ENCODE data around the gene HNRNPUL1. TPM values are rescaled to one million over a fixed set of nuclear protein-coding genes. Genes with fewer than 3 reads are reported as not detected.

Gene HNRNPUL1
- total RNA-seq: 191 TPM
- long read RNA-seq, transcript HNRNPUL1-204 (15 exons, 3,555 nt): major isoform, 34 of 136 reads
- long read RNA-seq, transcript HNRNPUL1-207 (15 exons, 2,794 nt): minor isoform, 6 of 136 reads
- long read RNA-seq, partial matches to known transcripts: 63 of 136 reads
- long read RNA-seq, other reads (novel, unspliced or antisense): 29 of 136 reads

DNA sequence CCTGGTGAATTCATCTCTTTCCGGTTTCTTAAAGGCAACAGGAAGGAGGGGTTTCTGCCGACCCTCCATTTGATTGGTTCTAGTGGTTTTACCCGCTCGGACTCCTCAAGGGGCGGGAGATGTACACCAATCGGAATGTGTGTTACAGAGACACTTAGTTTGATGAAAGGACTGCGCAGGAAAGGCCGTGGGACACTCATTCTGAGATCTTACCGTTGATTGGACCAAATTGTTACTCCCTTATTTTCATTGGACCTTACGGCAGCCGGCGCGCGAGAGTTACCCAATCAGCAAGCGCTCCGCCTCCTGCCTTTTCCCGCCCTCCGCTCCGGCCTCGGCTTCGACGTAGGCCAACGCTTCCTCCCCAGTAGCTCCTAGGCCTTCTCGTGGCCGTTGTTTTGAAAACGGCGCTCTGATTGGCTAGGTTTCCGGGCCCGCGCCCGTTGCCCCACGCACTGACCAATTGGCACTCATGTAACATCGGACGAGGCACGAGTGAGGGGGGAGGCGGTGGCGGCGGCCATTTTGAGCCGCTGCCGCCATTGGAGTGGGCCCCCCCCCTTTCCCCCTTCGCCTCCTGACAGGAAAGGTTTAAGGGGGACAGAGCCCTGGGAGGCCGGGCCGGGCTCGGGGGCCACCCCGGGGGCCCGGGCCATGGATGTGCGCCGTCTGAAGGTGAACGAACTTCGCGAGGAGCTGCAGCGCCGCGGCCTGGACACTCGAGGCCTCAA is at the start of gene HNRNPUL1:
Gene HNRNPUL1, plus strand, starts transcription at position 523 of the 731 bp plus-strand sequence. Its CDS starts 132 bp downstream, at position 655.
- intact Hi-C loops (cut with DNase I): no loop called here
- no peaks in the 10 kb centered on the region for H3K27me3 ChIP-seq (ENCODE audit: low read depth)
- H3K4me3 ChIP-seq: peak within 1 kb of the TSS; percentile 96
- H3K9me3 ChIP-seq: no peaks in the 10 kb centered on the region
- peak; percentile 97 for DNase-seq
- peaks cover 37% of the 10 kb centered on the region for H3K4me1 ChIP-seq
- H3K36me3 ChIP-seq: peaks cover 21% of the 10 kb centered on the region
- TF ChIP-seq, protein P1, sequence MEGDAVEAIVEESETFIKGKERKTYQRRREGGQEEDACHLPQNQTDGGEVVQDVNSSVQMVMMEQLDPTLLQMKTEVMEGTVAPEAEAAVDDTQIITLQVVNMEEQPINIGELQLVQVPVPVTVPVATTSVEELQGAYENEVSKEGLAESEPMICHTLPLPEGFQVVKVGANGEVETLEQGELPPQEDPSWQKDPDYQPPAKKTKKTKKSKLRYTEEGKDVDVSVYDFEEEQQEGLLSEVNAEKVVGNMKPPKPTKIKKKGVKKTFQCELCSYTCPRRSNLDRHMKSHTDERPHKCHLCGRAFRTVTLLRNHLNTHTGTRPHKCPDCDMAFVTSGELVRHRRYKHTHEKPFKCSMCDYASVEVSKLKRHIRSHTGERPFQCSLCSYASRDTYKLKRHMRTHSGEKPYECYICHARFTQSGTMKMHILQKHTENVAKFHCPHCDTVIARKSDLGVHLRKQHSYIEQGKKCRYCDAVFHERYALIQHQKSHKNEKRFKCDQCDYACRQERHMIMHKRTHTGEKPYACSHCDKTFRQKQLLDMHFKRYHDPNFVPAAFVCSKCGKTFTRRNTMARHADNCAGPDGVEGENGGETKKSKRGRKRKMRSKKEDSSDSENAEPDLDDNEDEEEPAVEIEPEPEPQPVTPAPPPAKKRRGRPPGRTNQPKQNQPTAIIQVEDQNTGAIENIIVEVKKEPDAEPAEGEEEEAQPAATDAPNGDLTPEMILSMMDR (IDR thresholded peaks at IDR 0.05): peak; percentile 30
- H3K27ac ChIP-seq: peak within 1 kb of the TSS; percentile 100
- peak; percentile 88 to 90 for ATAC-seq

DNA sequence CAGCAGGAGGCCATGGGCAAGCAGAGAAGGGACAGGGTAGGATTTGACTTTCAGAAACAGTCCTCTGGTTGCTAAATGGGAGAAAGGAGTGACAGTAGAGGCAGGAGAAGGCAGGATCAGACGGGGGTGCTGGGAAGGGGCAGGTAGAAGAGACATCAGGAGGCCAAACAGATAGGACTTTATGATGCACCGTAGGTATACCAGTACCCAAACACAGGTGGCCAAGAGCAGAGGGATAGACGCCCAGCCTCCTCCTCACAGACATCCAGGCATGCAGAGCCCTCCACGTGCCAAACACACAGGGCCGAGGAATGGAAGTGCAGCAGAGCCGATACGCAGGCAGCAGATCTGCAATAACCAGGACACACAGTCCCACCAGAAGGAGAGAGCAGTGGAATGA is 46.4 kb upstream of the HNRNPUL1 start:
- no peaks in the 10 kb centered on the region for H3K9me3 ChIP-seq
- H3K4me3 ChIP-seq: no peak overlapping the region
- H3K27me3 ChIP-seq (ENCODE audit: low read depth): peaks cover 4% of the 10 kb centered on the region
- ATAC-seq (no peak), DNase-seq (no peak)
- intact Hi-C loops (cut with DNase I): no loop called here
- no peaks in the 10 kb centered on the region for H3K36me3 ChIP-seq
- peaks cover 6% of the 10 kb centered on the region for H3K4me1 ChIP-seq
- H3K27ac ChIP-seq: peak overlapping the region; percentile 83
- TF ChIP-seq, protein P1 (IDR thresholded peaks at IDR 0.05): no peak

DNA sequence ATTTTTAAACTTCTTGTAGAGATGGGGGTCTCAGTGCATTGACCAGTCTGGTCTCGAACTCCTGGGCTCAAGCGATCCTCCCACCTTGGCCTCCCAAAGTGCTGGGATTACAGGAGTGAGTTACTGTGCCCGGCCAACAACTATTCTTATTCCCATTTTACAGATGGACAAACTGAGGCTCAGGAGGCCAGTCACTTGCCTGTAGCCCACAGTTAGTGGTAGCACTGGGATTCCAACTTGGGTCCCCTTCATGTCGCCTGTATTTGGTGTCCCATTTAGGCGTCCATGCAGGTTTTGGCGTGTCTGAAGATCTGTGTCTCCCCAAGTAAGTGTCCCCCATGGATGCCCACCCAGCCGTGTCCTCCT is 45.9 kb upstream of the HNRNPUL1 start:
- Histone ChIP-seq H3K36me3 (no peaks in the 10 kb centered on the region), H3K27ac (peak overlapping the region; percentile 83), H3K4me1 (peaks cover 6% of the 10 kb centered on the region), H3K27me3 (ENCODE audit: low read depth) (peaks cover 4% of the 10 kb centered on the region), H3K9me3 (no peaks in the 10 kb centered on the region), H3K4me3 (peak overlapping the region; percentile 25)
- no peak for ATAC-seq
- intact Hi-C loops (cut with DNase I): no loop called here
- no peak for DNase-seq
- TF ChIP-seq, protein P1 (IDR thresholded peaks at IDR 0.05): no peak

DNA sequence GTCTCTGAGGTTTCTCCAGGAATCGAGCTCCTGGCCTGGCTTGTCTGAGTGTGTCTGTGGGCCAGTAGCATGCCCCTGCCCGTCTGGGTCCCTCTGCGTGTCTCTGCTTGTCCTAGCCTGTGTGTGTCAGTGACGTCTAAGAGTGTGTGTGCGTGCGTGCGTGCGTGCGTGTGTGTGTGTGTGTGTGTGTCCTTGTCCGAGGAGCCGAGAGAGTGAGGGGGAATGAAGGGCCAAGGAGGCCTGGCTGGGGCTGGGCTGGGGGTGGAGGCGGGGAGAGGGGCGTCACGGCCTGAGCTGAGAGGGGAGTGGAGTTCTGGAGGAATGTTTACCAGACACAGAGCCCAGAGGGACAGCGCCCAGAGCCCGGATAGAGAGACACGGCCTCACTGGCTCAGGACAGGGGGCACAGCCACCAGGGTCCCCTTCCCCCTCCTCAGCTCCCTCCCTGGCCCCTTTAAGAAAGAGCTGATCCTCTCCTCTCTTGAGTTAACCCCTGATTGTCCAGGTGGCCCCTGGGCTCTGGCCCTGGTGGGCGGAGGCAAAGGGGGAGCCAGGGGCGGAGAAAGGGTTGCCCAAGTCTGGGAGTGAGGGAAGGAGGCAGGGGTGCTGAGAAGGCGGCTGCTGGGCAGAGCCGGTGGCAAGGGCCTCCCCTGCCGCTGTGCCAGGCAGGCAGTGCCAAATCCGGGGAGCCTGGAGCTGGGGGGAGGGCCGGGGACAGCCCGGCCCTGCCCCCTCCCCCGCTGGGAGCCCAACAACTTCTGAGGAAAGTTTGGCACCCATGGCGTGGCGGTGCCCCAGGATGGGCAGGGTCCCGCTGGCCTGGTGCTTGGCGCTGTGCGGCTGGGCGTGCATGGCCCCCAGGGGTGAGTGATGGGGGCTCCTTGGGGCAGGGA is 45.3 kb upstream of the HNRNPUL1 start, which contains the start of gene AXL:
Gene AXL, plus strand, starts transcription at position 609 of the 893 bp plus-strand sequence. Its CDS starts 170 bp downstream, at position 779.
- H3K36me3 ChIP-seq: no peaks in the 10 kb centered on the region
- peak; percentile 84 for ATAC-seq
- H3K9me3 ChIP-seq: no peaks in the 10 kb centered on the region
- DNase-seq: peak; percentile 76
- H3K4me3 ChIP-seq: peak within 1 kb of the TSS; percentile 62
- H3K4me1 ChIP-seq: peaks cover 6% of the 10 kb centered on the region
- TF ChIP-seq, protein P1 (IDR thresholded peaks at IDR 0.05): no peak
- peaks cover 4% of the 10 kb centered on the region for H3K27me3 ChIP-seq (ENCODE audit: low read depth)
- H3K27ac ChIP-seq: peak within 1 kb of the TSS; percentile 83
- intact Hi-C loops (cut with DNase I): no loop called here

DNA sequence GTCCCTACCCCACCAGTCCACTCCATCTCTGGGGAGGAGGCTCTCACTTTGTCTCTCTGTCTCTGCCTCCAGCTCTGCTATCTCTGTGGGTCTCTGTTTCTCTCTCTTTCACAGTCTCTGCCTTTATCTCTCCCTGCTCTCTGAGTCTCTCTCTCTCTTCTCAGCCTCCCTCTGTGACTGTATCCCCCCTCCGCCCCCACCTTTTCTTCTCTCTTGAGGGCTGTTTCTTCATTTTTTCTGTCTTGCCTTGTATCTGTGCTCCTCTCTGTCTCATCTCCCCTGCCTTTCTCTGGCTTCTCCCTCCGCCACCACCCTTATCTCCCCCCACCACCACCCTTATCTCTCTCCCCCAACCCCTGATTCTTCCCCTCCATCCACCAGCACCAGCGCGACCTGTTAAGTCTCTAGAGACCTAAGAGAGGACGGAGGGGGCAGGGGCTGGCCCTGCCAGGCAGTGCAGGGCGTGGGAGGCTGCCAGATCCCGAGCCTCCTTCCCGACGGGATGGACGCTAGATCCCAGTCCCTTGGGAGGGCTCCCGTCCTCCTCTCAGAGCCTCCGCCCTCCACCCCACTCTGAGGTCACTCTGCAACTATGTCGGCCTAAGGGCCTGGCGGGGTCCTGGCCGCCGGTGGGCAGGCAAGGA is 44.1 kb upstream of the HNRNPUL1 start:
- Histone ChIP-seq H3K4me3 (peak overlapping the region; percentile 62), H3K27ac (peak overlapping the region; percentile 83), H3K9me3 (no peaks in the 10 kb centered on the region), H3K36me3 (no peaks in the 10 kb centered on the region), H3K4me1 (peaks cover 6% of the 10 kb centered on the region), H3K27me3 (ENCODE audit: low read depth) (peaks cover 4% of the 10 kb centered on the region)
- ATAC-seq (peak in 1 of 2 donors; percentile 3), DNase-seq (no peak)
- TF ChIP-seq, protein P1 (IDR thresholded peaks at IDR 0.05): no peak
- intact Hi-C loops (cut with DNase I): no loop called here

All from lower lobe of right lung (tissue), 2 donors.